ENCODE results near the gene RAVER1. TPM values are rescaled to one million over a fixed set of nuclear protein-coding genes. Genes with fewer than 3 reads are reported as not detected.

Gene RAVER1
- total and polyA plus RNA-seq, 10 of the 15 experiments (the other 5 are each of a cell fraction or from before 2014, with no cell fraction given): 0.03 to 87.0 (median 12.1) TPM

DNA sequence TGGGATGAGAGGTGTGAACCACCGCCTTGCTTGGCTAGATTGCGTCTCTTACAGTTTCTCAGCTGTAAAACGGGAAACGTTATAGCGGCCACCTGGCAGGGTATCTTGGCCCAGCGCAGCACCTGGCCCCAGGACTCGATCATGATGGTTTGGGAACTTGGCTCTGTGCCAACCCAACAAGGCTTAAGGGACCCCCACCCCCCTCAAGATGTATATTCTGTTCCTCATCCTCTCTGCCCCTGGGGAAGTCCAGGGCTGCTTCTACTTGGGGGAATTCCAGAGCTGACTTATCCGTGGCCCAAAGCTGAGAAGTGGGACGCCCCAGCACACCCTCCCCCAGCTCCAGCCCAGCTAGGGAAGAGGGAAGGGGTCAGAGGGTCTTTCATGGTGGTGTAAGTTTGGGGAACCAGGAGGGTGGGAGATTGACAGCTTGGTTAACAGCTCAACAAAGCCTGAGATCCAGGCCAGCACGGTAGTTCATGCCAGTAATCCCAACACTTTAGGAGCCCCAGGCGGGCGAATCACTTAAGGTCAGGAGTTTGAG, 61.7 kb downstream of the RAVER1 start (continued):
- TF ChIP-seq ELK1 (IDR thresholded peaks at IDR 0.05; ENCODE audit: low read depth, low read length) (no peak), MYB (IDR thresholded peaks at IDR 0.05; ENCODE audit: borderline replicate concordance, low read depth, low read length) (0 out of 2 replicates have a peak, but pooled peaks have one; percentile 13), CHD2 (IDR thresholded peaks at IDR 0.05; ENCODE audit: borderline replicate concordance, low read depth, low read length) (no peak), CHD1 (IDR thresholded peaks at IDR 0.05; ENCODE audit: low read depth, low read length) (no peak), EP300 (IDR thresholded peaks at IDR 0.05; ENCODE audit: borderline replicate concordance in 1 of 2, control insufficient read depth in 1 of 2, low read depth in 2 of 2, low read length in 2 of 2) (0 out of 4 replicates have a peak, but pooled peaks of 1 of the 2 experiments have one; percentile 63), NR2F1 (conservative IDR thresholded peaks at IDR 0.05) (peak; percentile 98), NFXL1 (IDR thresholded peaks at IDR 0.05; ENCODE audit: borderline replicate concordance) (no peak), YBX1 (IDR thresholded peaks at IDR 0.05) (no peak), ZBED1 (IDR thresholded peaks at IDR 0.05; ENCODE audit: borderline replicate concordance) (peak; percentile 38; the same call in 1 of the 2 replicates), IKZF2 (IDR thresholded peaks at IDR 0.05) (peak; percentile 78 to 89; a peak in 3 of 4 replicates), BCL11A (IDR thresholded peaks at IDR 0.05; ENCODE audit: low read depth, low read length) (0 out of 2 replicates have a peak, but pooled peaks have one; percentile 5), EED (IDR thresholded peaks at IDR 0.05; ENCODE audit: low read depth) (peak; percentile 84), MEF2B (IDR thresholded peaks at IDR 0.05; ENCODE audit: partially characterized antibody, poor library complexity, severe bottlenecking) (peak; percentile 60), PAX8 (IDR thresholded peaks at IDR 0.05) (no peak), SREBF1 (IDR thresholded peaks at IDR 0.05; ENCODE audit: low read length) (no peak), SIN3A (IDR thresholded peaks at IDR 0.05; ENCODE audit: low read depth, low read length) (no peak), IKZF1 (conservative IDR thresholded peaks at IDR 0.05) (peak; percentile 93), ZNF622 (IDR thresholded peaks at IDR 0.05) (no peak), SIX5 (IDR thresholded peaks at IDR 0.05; ENCODE audit: low read depth, low read length, severe bottlenecking) (no peak), SREBF2 (IDR thresholded peaks at IDR 0.05; ENCODE audit: low read length) (no peak), ZBTB11 (CRISPR knock-in tag; IDR thresholded peaks at IDR 0.05) (no peak; the same call in 1 of the 2 replicates), ZNF384 (IDR thresholded peaks at IDR 0.05; ENCODE audit: borderline replicate concordance, low read depth, low read length) (no peak)
- TF ChIP-seq, protein P1, sequence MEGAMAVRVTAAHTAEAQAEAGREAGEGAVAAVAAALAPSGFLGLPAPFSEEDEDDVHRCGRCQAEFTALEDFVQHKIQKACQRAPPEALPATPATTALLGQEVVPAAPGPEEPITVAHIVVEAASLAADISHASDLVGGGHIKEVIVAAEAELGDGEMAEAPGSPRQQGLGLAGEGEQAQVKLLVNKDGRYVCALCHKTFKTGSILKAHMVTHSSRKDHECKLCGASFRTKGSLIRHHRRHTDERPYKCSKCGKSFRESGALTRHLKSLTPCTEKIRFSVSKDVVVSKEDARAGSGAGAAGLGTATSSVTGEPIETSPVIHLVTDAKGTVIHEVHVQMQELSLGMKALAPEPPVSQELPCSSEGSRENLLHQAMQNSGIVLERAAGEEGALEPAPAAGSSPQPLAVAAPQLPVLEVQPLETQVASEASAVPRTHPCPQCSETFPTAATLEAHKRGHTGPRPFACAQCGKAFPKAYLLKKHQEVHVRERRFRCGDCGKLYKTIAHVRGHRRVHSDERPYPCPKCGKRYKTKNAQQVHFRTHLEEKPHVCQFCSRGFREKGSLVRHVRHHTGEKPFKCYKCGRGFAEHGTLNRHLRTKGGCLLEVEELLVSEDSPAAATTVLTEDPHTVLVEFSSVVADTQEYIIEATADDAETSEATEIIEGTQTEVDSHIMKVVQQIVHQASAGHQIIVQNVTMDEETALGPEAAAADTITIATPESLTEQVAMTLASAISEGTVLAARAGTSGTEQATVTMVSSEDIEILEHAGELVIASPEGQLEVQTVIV (IDR thresholded peaks at IDR 0.05; ENCODE audit: borderline replicate concordance, partially characterized antibody): no peak
- TF ChIP-seq, protein P2, sequence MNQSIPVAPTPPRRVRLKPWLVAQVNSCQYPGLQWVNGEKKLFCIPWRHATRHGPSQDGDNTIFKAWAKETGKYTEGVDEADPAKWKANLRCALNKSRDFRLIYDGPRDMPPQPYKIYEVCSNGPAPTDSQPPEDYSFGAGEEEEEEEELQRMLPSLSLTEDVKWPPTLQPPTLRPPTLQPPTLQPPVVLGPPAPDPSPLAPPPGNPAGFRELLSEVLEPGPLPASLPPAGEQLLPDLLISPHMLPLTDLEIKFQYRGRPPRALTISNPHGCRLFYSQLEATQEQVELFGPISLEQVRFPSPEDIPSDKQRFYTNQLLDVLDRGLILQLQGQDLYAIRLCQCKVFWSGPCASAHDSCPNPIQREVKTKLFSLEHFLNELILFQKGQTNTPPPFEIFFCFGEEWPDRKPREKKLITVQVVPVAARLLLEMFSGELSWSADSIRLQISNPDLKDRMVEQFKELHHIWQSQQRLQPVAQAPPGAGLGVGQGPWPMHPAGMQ (IDR thresholded peaks at IDR 0.05; ENCODE audit: borderline replicate concordance): no peak

All from GM12878 (cell line).